ENCODE data around the gene EYA2.

The EYA2 gene

GRCh38 chr20:46984405-46984804 lies 89.8 kb downstream of the EYA2 start:
- no peak for DNase-seq

GRCh38 chr20:46985250-46985649 lies 90.6 kb downstream of the EYA2 start:
- no peak for DNase-seq

GRCh38 chr20:46985671-46986070 lies 91.0 kb downstream of the EYA2 start:
- DNase-seq = no peak

- no peak for DNase-seq
These were observed 92.4 kb downstream of the EYA2 start for GRCh38 chr20:46987001-46987400.

GRCh38 chr20:46990017-46990595 lies 95.5 kb downstream of the EYA2 start:
- peak; percentile 86 for DNase-seq

- no peak for DNase-seq
These were observed 96.0 kb downstream of the EYA2 start for GRCh38 chr20:46990596-46991104.

GRCh38 chr20:46991168-46991567 lies 96.5 kb downstream of the EYA2 start:
- no peak for DNase-seq

GRCh38 chr20:46991880-46992639 lies 97.4 kb downstream of the EYA2 start:
- DNase-seq = no peak

GRCh38 chr20:46992640-46993035 lies 98.0 kb downstream of the EYA2 start:
- no peak for DNase-seq

GRCh38 chr20:46993465-46994095 lies 98.9 kb downstream of the EYA2 start:
- no peak for DNase-seq

GRCh38 chr20:46994341-46994740 lies 99.7 kb downstream of the EYA2 start:
- no peak for DNase-seq

GRCh38 chr20:46995561-46996142 lies 101.0 kb downstream of the EYA2 start:
- no peak for DNase-seq

- no peak for DNase-seq
These were observed 102.5 kb downstream of the EYA2 start for GRCh38 chr20:46997187-46997586.

GRCh38 chr20:46998477-46999240 lies 104.0 kb downstream of the EYA2 start:
- peak; percentile 66 for DNase-seq

GRCh38 chr20:46999801-47000465 lies 105.3 kb downstream of the EYA2 start:
- DNase-seq = no peak

GRCh38 chr20:47003223-47003622 lies 108.6 kb downstream of the EYA2 start:
- DNase-seq = no peak

- no peak for DNase-seq
These were observed 109.5 kb downstream of the EYA2 start for GRCh38 chr20:47004179-47004578.

- DNase-seq = no peak
These were observed 113.4 kb downstream of the EYA2 start for GRCh38 chr20:47007826-47008655.

GRCh38 chr20:47008842-47009518 lies 114.3 kb downstream of the EYA2 start:
- DNase-seq = no peak

- DNase-seq = no peak
These were observed 115.1 kb downstream of the EYA2 start for GRCh38 chr20:47009784-47010183.

GRCh38 chr20:47011984-47012383 lies 117.3 kb downstream of the EYA2 start:
- DNase-seq = no peak
